ENCODE results near the gene EXD3.
"Not testable (repeated sequence)": the region's sequence is repeated elsewhere in the genome, so short reads cannot be mapped to it uniquely, and the experiment has no call there.

EXD3 gene

DNA sequence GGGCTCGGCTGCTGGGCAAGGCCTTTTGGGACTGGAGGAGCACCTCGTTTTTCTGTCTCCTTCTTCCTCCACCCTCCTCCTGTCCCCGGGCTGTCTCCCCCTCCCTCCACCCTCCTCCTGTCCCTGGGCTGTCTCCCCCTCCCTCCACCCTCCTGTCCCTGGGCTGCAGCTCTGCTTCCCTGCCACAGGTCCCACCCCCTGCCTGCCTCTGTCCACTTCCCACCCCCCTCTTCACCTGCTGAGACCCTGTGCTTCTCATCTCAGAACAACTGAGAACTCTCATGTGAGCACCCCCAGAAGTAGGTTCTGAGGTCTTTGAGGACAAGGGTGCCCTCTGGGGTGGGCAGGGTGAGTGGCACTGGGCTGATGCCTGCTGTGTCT lies 151.3 kb downstream of the EXD3 start:
- DNase-seq (ENCODE audit: low spot score): no peak

DNA sequence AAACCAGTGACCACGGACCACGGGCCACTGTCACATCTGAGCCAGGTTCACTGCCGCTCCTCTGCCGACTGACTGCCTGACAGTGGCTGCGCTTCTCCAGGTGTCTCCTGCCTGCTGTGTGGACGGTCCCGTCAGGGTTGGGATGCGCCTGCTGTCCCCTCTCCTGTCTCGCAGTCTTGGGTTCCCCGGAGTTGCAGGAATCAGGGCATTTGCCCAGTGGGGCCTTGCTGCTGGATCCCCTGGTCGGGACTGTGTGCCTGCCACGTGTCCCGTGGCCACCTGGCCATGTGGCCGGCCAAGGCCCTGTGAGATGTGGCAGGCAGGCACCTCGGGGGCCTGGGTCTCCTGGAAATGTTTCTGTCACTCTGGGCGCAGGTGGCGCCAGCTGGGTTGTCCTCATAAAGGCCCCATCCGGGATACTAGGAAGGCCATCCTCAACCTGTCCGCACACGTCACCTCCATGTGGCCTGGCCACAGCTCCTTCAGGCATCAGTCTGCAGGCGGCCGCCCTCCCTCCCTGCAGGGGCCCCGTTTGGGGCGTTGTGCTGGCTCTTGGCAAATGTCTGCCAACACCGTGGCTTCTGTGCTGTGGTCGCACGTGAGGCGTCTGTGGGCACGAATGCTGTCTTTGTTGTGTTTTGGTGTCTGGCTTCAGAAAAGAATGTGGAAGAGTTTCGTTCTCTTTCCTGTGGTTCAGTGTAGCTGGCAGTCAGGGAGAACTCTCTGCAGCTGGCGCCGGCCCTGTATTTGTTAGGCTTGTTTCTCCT lies 151.8 kb downstream of the EXD3 start:
- no peak for DNase-seq (ENCODE audit: low spot score)

DNA sequence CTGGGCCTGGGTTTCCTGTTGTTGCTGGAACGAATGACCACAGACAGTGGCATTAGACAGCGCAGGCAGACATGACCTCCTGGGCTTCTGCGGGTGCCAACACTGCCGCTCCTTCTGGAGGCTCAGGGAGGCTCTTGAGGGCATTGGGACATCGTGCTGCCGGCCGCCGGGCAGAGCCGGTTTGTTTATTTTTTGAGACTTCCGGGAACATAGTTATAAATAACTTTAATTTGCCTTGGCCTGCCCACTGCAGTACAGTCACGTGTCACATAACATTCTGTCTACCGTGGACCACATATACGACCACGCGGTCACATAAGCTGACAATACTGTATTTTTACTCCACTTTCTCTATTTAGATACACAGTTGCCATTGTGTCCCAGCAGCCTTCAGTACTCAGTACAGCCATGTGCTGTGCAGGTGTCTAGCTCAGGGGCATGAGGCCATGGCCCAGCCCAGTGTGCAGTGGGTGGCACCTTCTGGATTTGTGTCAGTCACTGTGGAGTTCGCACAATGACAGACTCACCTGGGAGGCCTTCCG lies 153.7 kb downstream of the EXD3 start:
- peak; percentile 55 for DNase-seq (ENCODE audit: low spot score)

DNA sequence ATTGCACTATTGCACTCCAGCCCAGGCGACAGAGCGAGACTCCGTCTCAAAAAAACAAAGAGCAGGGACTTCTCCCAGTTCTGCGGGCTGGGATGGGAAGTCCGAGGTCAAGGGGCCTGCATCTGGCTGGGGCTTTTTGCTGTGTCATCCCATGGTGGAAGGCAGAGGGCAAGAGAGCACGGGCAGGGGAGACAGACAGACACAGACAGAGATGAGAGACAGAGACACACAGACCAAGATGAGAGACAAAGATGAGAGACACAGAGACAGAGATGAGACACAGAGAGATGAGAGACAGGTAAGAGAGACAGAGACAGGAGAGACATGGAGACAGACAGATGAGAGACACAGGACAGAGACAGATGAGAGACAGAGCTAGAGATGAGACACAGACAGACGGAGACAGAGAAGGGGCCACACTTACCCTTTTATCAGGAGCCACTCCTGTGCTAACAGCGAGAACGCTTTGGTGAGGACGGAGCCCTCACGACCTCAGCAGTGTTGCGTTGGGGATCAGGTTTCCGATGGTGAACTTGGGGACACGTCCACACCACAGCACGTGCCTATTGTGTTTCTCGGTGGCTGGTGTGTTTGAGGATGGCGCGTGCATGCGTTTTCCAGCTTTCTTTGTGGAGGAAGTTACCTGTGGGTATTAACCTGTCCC lies 154.3 kb downstream of the EXD3 start:
- DNase-seq (ENCODE audit: low spot score): no peak

DNA sequence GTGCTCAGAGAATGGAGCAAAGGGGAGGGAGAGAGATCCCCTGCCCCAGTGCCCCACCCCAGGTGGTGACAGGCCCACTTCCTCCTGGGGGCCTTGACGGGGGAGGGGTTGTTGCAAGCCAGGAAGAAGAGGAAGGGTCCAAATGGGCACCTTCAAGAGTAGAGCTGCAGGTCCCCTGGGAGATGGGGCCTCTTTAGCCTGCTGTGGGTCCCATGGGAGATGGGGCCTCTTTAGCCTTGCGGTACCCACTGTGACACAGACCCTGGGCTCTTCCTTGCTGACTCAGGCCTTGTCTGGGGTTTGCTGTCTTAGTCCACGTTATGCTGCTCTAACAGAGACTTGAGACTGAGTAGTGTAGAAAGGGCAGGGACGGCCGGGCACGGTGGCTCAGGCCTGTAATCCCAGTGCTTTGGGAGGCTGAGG lies 155.0 kb downstream of the EXD3 start:
- no peak for DNase-seq (ENCODE audit: low spot score)

DNA sequence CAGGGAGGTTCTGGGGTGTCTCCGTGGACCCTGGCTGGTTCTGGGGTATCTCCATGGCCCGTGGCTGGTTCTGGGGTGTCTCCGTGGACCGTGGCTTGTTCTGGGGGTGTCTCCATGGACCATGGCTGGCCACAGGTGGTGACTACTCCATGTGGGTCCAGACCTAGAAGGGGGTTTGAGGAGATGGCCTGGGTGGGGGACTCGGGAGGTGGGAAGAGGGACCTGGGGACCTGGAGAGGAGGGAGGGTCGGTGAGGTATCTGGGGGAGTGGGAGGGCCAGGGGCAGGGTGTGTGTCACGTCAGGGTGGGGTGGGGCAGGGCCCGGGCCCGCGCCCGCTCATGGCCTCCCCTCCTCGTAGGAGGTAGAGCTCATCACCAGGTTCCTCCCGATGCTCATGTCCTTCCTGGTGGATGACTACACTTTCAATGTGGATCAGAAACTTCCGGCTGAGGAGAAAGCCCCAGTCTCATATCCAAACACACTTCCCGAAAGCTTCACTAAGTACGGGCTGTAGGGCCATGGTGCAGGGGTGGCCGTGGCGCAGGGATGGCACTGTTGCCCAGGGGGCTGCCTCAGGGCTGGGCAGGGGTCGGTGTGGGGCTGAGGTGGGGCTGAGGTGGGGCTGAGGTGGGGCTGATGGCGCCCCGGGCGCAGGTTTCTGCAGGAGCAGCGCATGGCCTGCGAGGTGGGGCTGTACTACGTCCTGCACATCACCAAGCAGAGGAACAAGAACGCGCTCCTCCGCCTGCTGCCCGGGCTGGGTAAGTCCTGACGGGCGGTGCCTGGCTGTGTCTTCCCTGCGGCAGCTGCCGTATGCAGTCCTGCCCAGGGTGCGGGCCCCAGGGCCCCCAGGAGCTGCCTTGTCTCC lies 156.1 kb downstream of the EXD3 start:
- no peak for DNase-seq (ENCODE audit: low spot score)

DNA sequence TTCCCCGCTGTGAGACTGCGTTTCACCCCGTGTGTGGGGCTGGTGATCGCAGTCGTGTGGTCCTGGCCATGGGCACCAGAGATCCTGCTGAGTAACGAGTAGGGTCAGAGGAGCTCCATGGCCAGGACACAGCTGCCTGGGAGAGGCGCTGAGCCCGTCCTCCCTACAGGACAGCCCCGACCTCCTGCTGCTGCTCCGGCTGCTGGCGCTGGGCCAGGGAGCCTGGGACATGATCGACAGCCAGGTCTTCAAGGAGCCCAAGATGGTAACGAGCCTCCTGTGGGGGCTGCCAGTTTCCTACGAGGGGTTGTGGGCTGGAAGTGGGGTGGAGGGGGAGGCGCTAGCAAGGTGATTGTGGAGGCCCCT lies 156.8 kb downstream of the EXD3 start:
- no peak for DNase-seq (ENCODE audit: low spot score)

DNA sequence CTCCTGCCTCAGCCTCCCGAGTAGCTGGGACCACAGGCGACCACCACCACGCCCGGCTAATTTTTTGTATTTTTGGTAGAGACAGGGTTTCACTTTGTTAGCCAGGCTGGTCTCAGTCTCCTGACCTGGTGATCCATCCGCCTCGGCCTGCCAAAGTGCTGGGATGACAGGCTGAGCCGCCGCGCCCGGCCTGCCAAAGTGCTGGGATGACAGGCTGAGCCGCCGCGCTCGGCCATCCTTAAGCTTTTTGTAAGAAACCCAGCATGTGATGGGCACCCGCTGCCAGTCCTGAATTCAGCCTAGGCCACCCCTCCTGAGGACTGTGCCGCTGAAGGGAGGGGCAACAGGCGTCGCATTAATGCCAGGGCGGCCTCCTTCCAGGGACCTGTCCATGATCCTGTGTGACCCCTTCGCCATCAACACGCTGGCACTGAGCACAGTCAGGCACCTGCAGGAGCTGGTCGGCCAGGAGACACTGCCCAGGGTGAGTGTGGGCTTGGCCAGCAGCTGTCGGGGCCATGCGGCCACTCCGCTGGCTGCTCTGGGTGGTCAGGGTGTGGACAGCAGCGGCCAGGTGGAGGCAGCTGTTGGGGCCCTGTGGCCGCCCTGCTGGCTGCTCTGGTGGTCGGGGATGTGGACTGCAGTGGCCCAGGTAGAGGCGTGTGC lies 157.3 kb downstream of the EXD3 start:
- DNase-seq (ENCODE audit: low spot score): no peak

DNA sequence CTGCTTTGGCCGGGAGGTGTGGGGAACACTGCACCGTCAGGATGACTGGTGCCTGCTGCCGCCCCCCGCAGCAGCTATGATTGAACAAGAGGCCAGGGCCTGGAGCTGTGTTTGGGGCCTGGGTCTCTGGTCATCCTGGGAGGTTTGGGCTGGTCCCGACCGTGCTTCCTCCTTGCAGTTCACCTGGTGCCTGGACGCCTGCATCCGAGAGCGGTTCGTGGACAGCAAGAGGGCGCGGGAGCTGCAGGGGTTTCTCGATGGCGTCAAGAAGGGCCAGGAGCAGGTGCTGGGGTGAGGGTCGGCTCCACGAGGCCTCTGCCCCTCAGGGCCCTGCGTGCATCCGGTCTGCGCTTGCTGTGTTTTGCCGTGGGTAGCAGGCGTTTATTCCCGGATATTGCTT lies 158.9 kb downstream of the EXD3 start:
- DNase-seq (ENCODE audit: low spot score): no peak

DNA sequence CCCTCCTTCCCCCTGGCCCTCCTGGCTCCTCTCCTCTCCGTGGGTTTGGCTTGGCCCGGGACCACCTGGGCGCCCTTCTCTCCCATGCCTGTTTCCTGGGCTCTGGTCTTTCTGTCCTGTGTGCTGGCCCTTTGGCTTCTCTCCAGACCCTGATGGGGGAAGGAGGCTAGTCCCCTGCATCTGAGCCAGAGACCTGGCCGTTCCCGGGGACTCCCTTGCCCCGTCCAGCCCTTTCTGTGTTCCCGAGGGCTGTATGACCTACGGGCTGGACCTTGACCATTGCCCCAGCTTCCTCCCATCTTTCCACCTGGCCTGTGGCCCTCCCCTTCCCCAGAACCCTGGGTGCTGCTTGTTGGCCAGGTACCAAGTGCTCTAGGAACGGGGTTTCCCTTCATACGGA lies 159.5 kb downstream of the EXD3 start:
- DNase-seq (ENCODE audit: low spot score): no peak

DNA sequence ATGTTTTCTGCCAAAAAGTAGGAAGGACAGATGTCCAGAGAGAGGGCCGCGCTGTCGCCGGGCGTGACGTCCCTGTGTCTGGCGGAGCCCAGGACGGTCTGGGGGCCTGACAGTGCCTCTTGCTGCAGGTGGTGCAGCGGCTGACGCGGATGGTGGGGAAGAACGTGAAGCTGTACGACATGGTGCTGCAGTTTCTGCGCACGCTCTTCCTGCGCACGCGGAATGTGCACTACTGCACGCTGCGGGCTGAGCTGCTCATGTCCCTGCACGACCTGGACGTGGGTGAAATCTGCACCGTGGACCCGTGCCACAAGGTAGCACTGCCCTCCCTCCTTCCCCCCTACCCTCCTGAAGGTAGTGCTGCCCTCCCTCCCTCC lies 160.1 kb downstream of the EXD3 start:
- no peak for DNase-seq (ENCODE audit: low spot score)

DNA sequence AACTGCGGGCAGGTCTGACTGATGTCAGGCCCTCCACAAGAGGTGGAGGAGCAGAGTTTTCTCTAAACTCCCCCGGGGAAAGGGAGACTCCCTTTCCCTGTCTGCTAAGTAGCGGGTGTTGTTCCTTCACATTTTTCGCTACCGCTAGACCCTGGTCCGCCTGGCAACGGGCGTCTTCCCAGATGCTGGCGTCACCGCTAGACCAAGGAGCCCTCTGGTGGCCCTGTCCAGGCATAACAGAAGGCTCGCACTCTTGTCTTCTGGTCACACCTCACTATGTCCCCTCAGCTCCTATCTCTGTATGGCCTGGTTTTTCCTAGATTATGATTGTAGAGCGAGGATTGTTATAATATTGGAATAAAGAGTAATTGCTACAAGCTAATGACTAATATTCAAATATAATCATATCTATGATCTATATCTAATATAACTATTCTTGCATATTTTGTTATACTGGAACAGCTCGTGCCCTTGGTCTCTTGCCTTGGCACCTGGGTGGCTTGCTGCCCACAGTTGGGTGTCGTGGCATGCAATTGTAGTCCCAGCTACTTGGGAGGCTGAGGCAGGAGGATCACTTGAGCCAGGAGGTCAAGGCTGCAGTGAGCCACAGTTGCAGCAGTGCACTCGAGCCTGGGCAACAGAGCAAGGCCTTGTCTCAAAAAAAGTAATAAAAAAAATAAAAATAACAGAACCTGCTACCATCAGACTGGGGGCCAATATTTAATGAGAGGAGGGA lies 160.6 kb downstream of the EXD3 start:
- not testable (repeated sequence) for DNase-seq (ENCODE audit: low spot score)

Data from AG08395 (cell line).